GM15510 (cell line): ENCODE data around the gene XIRP2.

Experiments
- POLR2A ChIP-seq: IDR thresholded peaks from 3 replicates; pipeline ENCODE4 v1.6.1; 2011; ENCODE audit warnings: borderline replicate concordance; ENCODE audit not compliant: insufficient read length; ENCODE audit errors: extremely low read depth

The XIRP2 gene

GRCh38 chr2:167054881-167055280 is 166.6 kb downstream of the XIRP2 start:
- TF ChIP-seq POLR2A = no peak

GRCh38 chr2:167057446-167057845 is 169.2 kb downstream of the XIRP2 start:
- no peak for TF ChIP-seq POLR2A

GRCh38 chr2:167059173-167059572 is 170.9 kb downstream of the XIRP2 start:
- TF ChIP-seq POLR2A = no peak

DNA sequence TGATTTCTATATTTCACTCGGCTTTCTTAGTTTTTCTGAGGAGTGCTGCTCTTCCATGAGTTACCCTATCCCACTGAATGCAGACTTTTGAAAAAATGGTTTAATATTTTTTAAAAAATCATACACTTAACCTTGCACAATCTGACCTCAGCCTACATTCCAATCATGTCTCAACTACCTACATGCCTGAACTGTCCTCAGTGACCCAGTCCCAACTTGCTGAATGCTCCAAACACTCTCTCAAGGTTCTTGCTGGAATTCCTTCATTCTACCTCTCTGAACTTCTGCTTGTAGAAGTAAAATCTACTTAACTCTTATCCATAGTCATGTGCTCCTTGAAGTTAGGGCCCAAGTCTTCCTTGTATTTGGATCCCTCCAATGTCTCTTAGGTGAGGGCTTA is 181.6 kb downstream of the XIRP2 start:
- no peak for TF ChIP-seq POLR2A

- TF ChIP-seq POLR2A = no peak
Observed at GRCh38 chr2:167100506-167100905, 212.2 kb downstream of the XIRP2 start.

DNA sequence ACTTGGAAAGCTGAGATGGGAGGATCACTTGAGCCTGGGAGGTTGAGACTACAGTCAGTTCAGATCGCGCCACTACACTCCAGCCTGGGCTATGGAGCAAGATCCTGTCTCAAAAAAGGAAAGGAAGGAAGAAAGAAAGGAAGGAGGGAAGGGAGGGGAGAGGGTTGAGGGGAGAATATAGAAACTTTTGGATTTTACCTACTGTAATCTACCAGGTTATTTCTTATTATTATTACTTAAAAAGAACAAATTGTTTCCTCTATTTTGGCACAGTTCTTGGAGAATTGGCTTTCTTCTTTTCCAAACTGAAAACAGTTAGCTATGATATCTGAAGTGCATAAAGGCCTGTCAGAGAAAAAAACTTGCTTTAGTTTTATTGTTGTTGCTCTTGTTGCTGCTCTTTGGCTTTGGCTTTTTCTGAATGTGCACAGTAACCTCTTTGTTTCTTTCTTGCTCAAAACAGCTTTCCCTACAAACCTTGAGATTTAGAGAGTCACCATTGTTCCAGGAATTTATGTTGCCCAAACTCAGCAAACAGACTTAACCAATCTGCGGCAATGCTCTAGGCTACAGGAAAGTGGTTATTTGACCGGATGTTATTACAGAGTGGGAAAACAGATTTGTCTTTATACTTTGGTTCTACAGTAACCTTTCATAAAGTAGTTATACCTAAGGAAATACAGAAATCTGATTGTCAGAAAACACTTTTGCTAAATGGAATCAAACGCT is 214.9 kb downstream of the XIRP2 start:
- no peak for TF ChIP-seq POLR2A

DNA sequence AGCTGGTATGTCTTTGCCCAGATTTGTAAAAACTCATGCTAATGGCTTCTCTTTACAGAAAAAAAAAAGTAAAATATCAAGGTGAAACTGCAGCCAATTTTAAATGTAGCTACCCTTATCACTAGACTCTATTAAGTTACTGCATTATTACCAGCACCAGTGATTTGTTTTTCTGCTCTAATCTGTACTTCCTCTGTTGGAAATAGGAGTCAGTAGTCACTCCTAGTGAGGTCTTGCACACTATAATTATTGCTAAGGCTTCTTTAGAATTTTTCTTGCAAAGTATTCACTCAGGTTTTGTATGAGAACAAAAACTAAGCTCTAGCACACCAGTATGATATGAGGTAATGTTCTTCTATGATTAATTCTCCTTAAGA is 215.5 kb downstream of the XIRP2 start:
- TF ChIP-seq POLR2A = no peak

DNA sequence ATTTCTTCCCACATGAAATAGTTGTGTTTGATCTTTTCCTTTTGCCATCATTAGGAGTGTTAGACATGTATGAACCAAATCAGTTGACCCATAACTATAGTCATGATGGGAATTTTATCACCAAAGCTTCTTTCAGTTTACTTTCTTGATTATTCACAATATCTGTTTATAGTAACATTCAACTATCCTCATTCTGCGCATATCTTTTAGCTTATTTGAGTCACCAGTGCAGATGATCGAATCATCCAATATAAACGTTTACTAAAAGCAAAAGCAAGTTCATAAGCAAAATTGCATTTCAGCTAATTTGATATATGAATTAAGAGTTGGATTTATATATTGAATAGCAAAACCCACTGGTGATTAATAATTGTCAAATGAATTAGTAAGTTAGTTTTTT is 216.4 kb downstream of the XIRP2 start:
- TF ChIP-seq POLR2A = no peak

DNA sequence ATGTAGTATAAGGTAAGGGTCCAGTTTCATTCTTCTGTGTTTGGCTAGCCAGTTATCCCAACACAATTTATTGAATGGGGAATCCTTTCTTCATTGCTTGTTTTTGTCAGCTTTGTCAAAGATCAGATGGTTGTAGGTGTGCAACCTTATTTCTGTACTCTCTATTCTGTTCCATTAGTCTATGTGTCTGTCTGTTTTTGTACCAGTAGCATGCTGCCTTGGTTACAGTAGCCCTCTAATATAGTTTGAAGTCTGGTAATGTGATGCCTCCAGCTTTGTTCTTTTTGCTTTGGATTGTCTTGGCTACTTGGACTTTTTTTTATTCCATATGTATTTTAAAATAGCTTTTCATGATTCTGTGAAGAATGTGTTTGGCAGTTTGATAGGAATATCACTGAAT is 222.1 kb downstream of the XIRP2 start:
- no peak for TF ChIP-seq POLR2A

DNA sequence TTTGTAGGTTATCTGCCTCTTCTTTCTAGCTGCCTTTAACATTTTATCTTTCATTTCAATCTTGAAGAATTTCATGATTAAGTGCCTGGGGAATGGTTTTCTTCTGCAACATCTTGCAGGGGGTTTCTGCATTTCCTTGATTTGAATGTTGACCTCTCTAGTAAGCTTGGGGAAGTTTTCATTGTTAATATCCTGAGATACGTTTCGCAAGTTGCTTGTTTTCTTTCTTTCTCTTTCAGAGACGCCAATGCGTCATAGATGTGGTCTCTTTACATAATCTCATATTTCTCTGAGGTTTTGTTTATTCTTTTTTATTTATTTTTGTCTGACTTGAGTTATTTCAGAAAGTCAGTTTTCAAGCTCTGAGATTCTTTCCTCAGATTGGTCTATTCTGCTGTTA is 225.7 kb downstream of the XIRP2 start:
- no peak for TF ChIP-seq POLR2A

DNA sequence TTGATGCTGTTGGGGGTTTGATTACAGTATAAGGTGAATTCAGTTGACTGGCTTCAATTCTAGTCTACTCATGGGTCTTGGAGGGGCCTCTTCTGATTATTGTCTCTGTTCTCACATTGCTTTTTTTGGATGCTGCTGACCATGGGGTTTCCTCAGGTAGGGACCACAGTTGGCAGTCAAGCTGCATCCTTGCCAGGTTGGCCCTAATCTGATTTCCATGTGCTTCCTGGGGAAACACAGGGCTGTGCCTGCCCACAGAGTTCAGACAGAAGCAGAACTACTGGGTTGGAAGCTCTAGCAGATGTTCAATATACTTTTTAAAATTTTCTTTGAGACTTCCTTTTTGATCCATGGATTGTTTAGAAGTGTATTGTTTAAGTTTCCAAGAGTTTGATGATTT is 227.3 kb downstream of the XIRP2 start:
- no peak for TF ChIP-seq POLR2A

DNA sequence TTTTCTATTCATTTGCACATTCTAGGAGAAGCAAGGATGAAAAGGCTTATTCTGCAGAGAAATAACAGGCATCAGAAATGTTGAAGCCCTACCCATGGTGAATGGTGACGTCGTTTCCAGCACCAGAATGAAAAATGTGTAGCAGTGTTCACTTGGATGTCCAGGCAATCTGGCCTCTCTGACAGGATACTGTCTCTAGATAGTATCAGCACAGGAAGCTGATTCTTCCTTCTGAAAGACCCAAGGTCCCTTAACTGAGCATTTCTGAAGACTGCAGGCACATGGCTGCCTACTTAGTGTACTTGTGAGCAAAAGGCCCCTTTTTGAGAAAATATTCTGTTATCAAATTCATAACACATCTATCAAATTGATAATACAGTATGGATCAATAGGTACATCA is 234.1 kb downstream of the XIRP2 start:
- TF ChIP-seq POLR2A = no peak

GRCh38 chr2:167126165-167126564 is 237.9 kb downstream of the XIRP2 start:
- no peak for TF ChIP-seq POLR2A

DNA sequence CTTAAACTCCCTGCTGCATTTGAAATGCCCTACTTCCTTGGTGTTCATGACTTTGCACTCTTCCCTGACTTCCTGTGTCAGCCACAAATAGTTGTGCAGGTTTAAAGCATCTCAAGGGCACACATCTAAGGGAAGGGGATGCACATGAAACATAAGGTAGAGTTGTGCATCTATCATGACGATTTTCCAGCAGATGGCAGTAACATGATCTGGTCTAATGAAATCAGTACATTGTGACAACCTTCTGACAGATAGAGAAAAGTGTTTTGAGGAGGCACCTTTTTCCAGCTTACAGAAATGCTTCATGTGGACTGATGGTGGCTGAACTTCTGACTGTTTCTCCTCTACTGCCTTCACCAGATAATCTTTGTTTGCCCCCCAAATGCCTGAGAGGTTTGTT is 238.9 kb downstream of the XIRP2 start:
- TF ChIP-seq POLR2A = no peak

DNA sequence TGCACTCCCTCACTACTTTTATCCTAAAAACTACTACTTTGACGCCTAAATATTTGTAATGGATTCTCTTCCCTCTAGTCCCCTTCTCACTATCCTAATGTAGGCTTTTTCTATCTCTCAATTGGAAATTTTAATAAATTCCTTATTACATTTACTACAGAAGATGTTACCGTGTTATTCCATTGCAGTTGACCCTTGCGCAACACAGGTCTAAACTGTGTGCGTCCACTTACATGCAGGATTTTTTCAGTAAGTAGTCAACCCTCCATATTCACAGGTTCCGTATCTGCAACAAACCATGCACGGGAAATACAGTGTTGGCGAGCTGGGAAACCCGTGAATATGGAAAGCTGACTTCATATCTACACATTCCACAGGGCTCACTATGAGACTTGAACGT is 239.8 kb downstream of the XIRP2 start:
- no peak for TF ChIP-seq POLR2A

DNA sequence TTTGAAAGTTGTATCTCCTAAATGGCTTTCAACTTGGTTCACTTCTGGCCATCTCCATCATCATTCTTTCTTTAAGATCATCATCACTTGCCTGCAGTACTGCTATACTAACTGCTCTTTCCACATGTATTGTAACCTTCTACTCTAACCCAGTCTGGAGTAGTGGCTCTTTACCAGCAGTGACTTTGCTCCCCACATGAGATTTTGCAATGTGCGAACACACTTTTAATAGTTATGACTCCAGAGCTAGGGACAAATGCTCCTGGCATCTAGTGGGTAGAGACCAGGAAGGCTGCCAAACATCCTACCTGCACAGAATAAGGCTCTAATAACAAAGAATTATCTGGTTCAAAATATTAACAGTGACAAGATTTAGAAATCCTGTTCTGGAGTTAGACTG is 243.8 kb downstream of the XIRP2 start:
- TF ChIP-seq POLR2A = no peak
